Esophagus muscularis mucosa (tissue), 4 donors: Measurements from ENCODE around the gene USP10. TPM values are rescaled to one million over a fixed set of nuclear protein-coding genes. Genes with fewer than 3 reads are reported as not detected.

Source experiments
- DNase-seq: peaks from one replicate; pipeline ENCODE4 v3.0.0-alpha.2; 2017; ENCODE audit errors: extremely low spot score
- H3K27ac ChIP-seq, 4 donors: fragments of 200-600 bp; sonication (generic); replicated peaks in 1 of 4; 1 replicate in 3 of 4; 2 replicates in 1 of 4; pipeline ENCODE4 v1.5.1; 2016 to 2019; ENCODE audit warnings: mild to moderate bottlenecking in 1 of 4
- H3K27me3 ChIP-seq, 4 donors: fragments of 200-600 bp; sonication (generic); one replicate each; pipeline versions ENCODE4 v1.5.1 to v1.6.0; 2016 to 2019
- H3K36me3 ChIP-seq, 4 donors: fragments of 200-600 bp; sonication (generic); one replicate each; pipeline ENCODE4 v1.5.1; 2016 to 2019
- H3K4me1 ChIP-seq, 4 donors: fragments of 200-600 bp; sonication (generic); one replicate each; pipeline ENCODE4 v1.5.1; 2016 to 2019
- H3K4me3 ChIP-seq, 4 donors: fragments of 200-600 bp; sonication (generic); 1 replicate in 2 of 4; 2 replicates in 2 of 4; pipeline ENCODE4 v1.5.1; 2016 to 2019; ENCODE audit warnings: mild to moderate bottlenecking in 4 of 4, moderate library complexity in 1 of 4
- H3K9me3 ChIP-seq, 4 donors: fragments of 200-600 bp; sonication (generic); 1 replicate in 3 of 4; 2 replicates in 1 of 4; pipeline ENCODE4 v1.5.1; 2016 to 2019
- CTCF ChIP-seq, 3 experiments: fragments of 200-600 bp in 2 of 3; fragments of 450-650 bp in 1 of 3; sonication (generic) in 2 of 3; IDR thresholded peaks; one replicate each; pipeline ENCODE4 v1.5.1; 2017 to 2019; ENCODE audit warnings: antibody characterized with exemption in 3 of 3, mild to moderate bottlenecking in 2 of 3, moderate library complexity in 1 of 3
- EP300 ChIP-seq: sonication (generic); formaldehyde crosslinking; IDR thresholded peaks from one replicate; pipeline ENCODE4 v1.6.1; 2017; ENCODE audit warnings: antibody characterized with exemption
- POLR2A ChIP-seq: fragments of 450-650 bp; IDR thresholded peaks from one replicate; pipeline ENCODE4 v1.6.1; 2017; ENCODE audit warnings: antibody characterized with exemption, moderate library complexity, mild to moderate bottlenecking, low read depth
- POLR2AphosphoS5 ChIP-seq, 2 donors: sonication (generic); formaldehyde crosslinking; IDR thresholded peaks; one replicate each; pipeline ENCODE4 v1.6.1; 2017; ENCODE audit warnings: antibody characterized with exemption in 2 of 2
- WGBS: methylation state at CpG from one replicate; pipeline ENCODE4 v1.1.5; 2018; 5-methylcytosine and 5-hydroxymethylcytosine counted together
- intact Hi-C: fragments of 100-400 bp; cut with DNase I; formaldehyde crosslinking; loops from one replicate; pipeline ENCODE4 v1.15.1; 2023
- total RNA-seq, 4 donors: library from RNA; depleted of rRNA; stranded (reverse); fragments of >200 nt; gene quantifications; one replicate each; pipeline versions ENCODE4 v1.1.0 to v1.2.1, GENCODE V29; 2016

The USP10 gene
- total RNA-seq, 4 donors from 2014 or later: 45.3 to 71.2 (median 59.3) TPM

- TF ChIP-seq POLR2AphosphoS5 (IDR thresholded peaks at IDR 0.05) (peak; percentile 47 to 55), POLR2A (no peak)
- 53% methylated on average over 7 of the region's 7 CpGs for WGBS
- intact Hi-C loops: no loop called here
These were observed 39.7 kb downstream of the USP10 start for GRCh38 chr16:84739349-84740124.

GRCh38 chr16:84740596-84741116 lies 40.9 kb downstream of the USP10 start:
- Histone ChIP-seq H3K36me3 (peaks cover 0 to 11% (median 11%) of the 10 kb centered on the region in 4 donors), H3K4me1 (peaks cover 66 to 77% (median 71%) of the 10 kb centered on the region in 4 donors), H3K9me3 (no peaks in the 10 kb centered on the region), H3K27ac (peak overlapping the region in 3 of 4 donors; percentile 24 to 71 (median 59)), H3K4me3 (no peak overlapping the region), H3K27me3 (no peaks in the 10 kb centered on the region)
- no peak for DNase-seq
- intact Hi-C loops: no loop called here
- no peak for TF ChIP-seq EP300
- no peak for TF ChIP-seq CTCF (IDR thresholded peaks at IDR 0.05)
- TF ChIP-seq POLR2A: no peak
- no peak for TF ChIP-seq POLR2AphosphoS5 (IDR thresholded peaks at IDR 0.05)
- 56% methylated on average over 5 of the region's 5 CpGs for WGBS

More at GRCh38 chr16:84739349-84740124, 39.7 kb downstream of the USP10 start:
- Histone ChIP-seq H3K4me1 (peaks cover 66 to 77% (median 72%) of the 10 kb centered on the region in 4 donors), H3K36me3 (peaks cover 0 to 9% (median 0%) of the 10 kb centered on the region in 4 donors), H3K4me3 (no peak overlapping the region), H3K9me3 (no peaks in the 10 kb centered on the region), H3K27ac (peak overlapping the region in 2 of 4 donors; percentile 7 to 71), H3K27me3 (no peaks in the 10 kb centered on the region)
- no peak for DNase-seq

GRCh38 chr16:84741340-84741830 lies 41.6 kb downstream of the USP10 start:
- TF ChIP-seq EP300 (no peak), POLR2A (no peak), CTCF (IDR thresholded peaks at IDR 0.05) (no peak), POLR2AphosphoS5 (IDR thresholded peaks at IDR 0.05) (peak in 1 of 2 donors; percentile 26)
- intact Hi-C loops: no loop called here
- no peaks in the 10 kb centered on the region for H3K27me3 ChIP-seq
- H3K27ac ChIP-seq: peak overlapping the region; percentile 24 to 71 (median 50)
- H3K9me3 ChIP-seq: no peaks in the 10 kb centered on the region
- H3K4me3 ChIP-seq: no peak overlapping the region
- peaks cover 61 to 70% (median 64%) of the 10 kb centered on the region in 4 donors for H3K4me1 ChIP-seq
- no peak for DNase-seq
- WGBS: 23% methylated on average over 4 of the region's 4 CpGs
- H3K36me3 ChIP-seq: peaks cover 0 to 18% (median 12%) of the 10 kb centered on the region in 4 donors

GRCh38 chr16:84742641-84743092 lies 42.9 kb downstream of the USP10 start:
- H3K27me3 ChIP-seq: no peaks in the 10 kb centered on the region
- 79% methylated on average over 10 of the region's 10 CpGs for WGBS
- no peak for TF ChIP-seq EP300
- no peak for TF ChIP-seq POLR2A
- no peak for TF ChIP-seq POLR2AphosphoS5 (IDR thresholded peaks at IDR 0.05)
- TF ChIP-seq CTCF (IDR thresholded peaks at IDR 0.05): no peak
- no peaks in the 10 kb centered on the region for H3K9me3 ChIP-seq
- peaks cover 0 to 22% (median 15%) of the 10 kb centered on the region in 4 donors for H3K36me3 ChIP-seq
- no peak for DNase-seq
- intact Hi-C loops: no loop called here
- no peak overlapping the region for H3K4me3 ChIP-seq
- peak overlapping the region in 3 of 4 donors; percentile 32 to 71 (median 59) for H3K27ac ChIP-seq
- peaks cover 50 to 62% (median 55%) of the 10 kb centered on the region in 4 donors for H3K4me1 ChIP-seq

- peaks cover 0 to 22% (median 15%) of the 10 kb centered on the region in 4 donors for H3K36me3 ChIP-seq
- H3K4me1 ChIP-seq: peaks cover 19 to 52% (median 44%) of the 10 kb centered on the region in 4 donors
- no peak for DNase-seq
- no peak overlapping the region for H3K4me3 ChIP-seq
- intact Hi-C loops: no loop called here
- no peaks in the 10 kb centered on the region for H3K9me3 ChIP-seq
- 79% methylated on average over 6 of the region's 6 CpGs for WGBS
- TF ChIP-seq POLR2AphosphoS5 (IDR thresholded peaks at IDR 0.05) (no peak), CTCF (IDR thresholded peaks at IDR 0.05) (no peak), POLR2A (no peak), EP300 (no peak)
- H3K27me3 ChIP-seq: no peaks in the 10 kb centered on the region
- H3K27ac ChIP-seq: peak overlapping the region in 2 of 4 donors; percentile 20 to 28
These were observed 46.4 kb downstream of the USP10 start for GRCh38 chr16:84746231-84746630.
